ENCODE measurements around the gene ACVRL1. TPM values are rescaled to one million over a fixed set of nuclear protein-coding genes. Genes with fewer than 3 reads are reported as not detected.
A peak's percentile ranks its signal among the peaks of the same experiment; 100 is the strongest.
"Not testable (repeated sequence)": the region's sequence is repeated elsewhere in the genome, so short reads cannot be mapped to it uniquely, and the experiment has no call there.

Gene ACVRL1
- total RNA-seq, 1 donor from 2014 or later = 933 TPM

GRCh38 chr12:51873251-51873994 lies 33.9 kb upstream of the ACVRL1 start:
- DNase-seq (ENCODE audit: extremely low read depth, low read depth, low spot score) = no peak

- DNase-seq (ENCODE audit: extremely low read depth, low read depth, low spot score) = no peak
These were observed 33.3 kb upstream of the ACVRL1 start for GRCh38 chr12:51874000-51874399.

- DNase-seq (ENCODE audit: extremely low read depth, low read depth, low spot score) = no peak
These were observed 32.8 kb upstream of the ACVRL1 start for GRCh38 chr12:51874486-51874885.

GRCh38 chr12:51879102-51879501 lies 28.2 kb upstream of the ACVRL1 start:
- no peak for DNase-seq (ENCODE audit: extremely low read depth, low read depth, low spot score)

- DNase-seq (ENCODE audit: extremely low read depth, low read depth, low spot score) = no peak
These were observed 24.0 kb upstream of the ACVRL1 start for GRCh38 chr12:51883295-51883694.

- no peak for DNase-seq (ENCODE audit: extremely low read depth, low read depth, low spot score)
These were observed 23.2 kb upstream of the ACVRL1 start for GRCh38 chr12:51883998-51884675.

GRCh38 chr12:51884676-51885229 lies 22.6 kb upstream of the ACVRL1 start:
- no peak for DNase-seq (ENCODE audit: extremely low read depth, low read depth, low spot score)

GRCh38 chr12:51885294-51886020 lies 21.8 kb upstream of the ACVRL1 start:
- DNase-seq (ENCODE audit: extremely low read depth, low read depth, low spot score) = not testable (repeated sequence)

- DNase-seq (ENCODE audit: extremely low read depth, low read depth, low spot score) = peak; percentile 91
These were observed 21.1 kb upstream of the ACVRL1 start for GRCh38 chr12:51886021-51886710.

GRCh38 chr12:51887476-51888315 lies 19.6 kb upstream of the ACVRL1 start, which contains the start of gene ANKRD33:
TSS of gene ANKRD33 (plus strand) at chr12:51888103. CDS start at chr12:51888187, 84 bp downstream.
- DNase-seq (ENCODE audit: extremely low read depth, low read depth, low spot score) = no peak

- DNase-seq (ENCODE audit: extremely low read depth, low read depth, low spot score) = no peak
These were observed 18.7 kb upstream of the ACVRL1 start for GRCh38 chr12:51888316-51889215.

GRCh38 chr12:51889216-51890132 lies 17.8 kb upstream of the ACVRL1 start:
- DNase-seq (ENCODE audit: extremely low read depth, low read depth, low spot score) = no peak

- DNase-seq (ENCODE audit: extremely low read depth, low read depth, low spot score) = no peak
These were observed 17.2 kb upstream of the ACVRL1 start for GRCh38 chr12:51890133-51890464.

- no peak for DNase-seq (ENCODE audit: extremely low read depth, low read depth, low spot score)
These were observed 16.7 kb upstream of the ACVRL1 start for GRCh38 chr12:51890511-51891171.

GRCh38 chr12:51891843-51892242 lies 15.5 kb upstream of the ACVRL1 start:
- no peak for DNase-seq (ENCODE audit: extremely low read depth, low read depth, low spot score)

- DNase-seq (ENCODE audit: extremely low read depth, low read depth, low spot score) = no peak
These were observed 13.5 kb upstream of the ACVRL1 start for GRCh38 chr12:51893786-51894185.

Data from glomerular endothelial cell (primary cell).